GM23338 (cell line): ENCODE results near the gene STAT6. TPM values are rescaled to one million over a fixed set of nuclear protein-coding genes. Genes with fewer than 3 reads are reported as not detected.

Experiments used
- ATAC-seq: fragments of 200-7000 bp; cut with Tn5 transposase; 3 replicates; pipeline ENCODE4 v1.9.1; 2020
- DNase-seq: peaks from one replicate; pipeline ENCODE4 v3.0.0-alpha.2; 2015; ENCODE audit warnings: low spot score
- H2AFZ ChIP-seq: fragments of 200-600 bp; sonication (generic); 2 replicates; pipeline ENCODE4 v1.8.0; 2016; ENCODE audit warnings: antibody characterized with exemption, mild to moderate bottlenecking, moderate library complexity
- H3F3A ChIP-seq: fragments of 200-600 bp; sonication (generic); replicated peaks from 2 replicates; pipeline ENCODE4 v1.8.0; 2017; ENCODE audit warnings: antibody characterized with exemption, mixed run types, low read depth
- H3K27ac ChIP-seq: fragments of 200-600 bp; sonication (generic); 2 replicates; pipeline ENCODE4 v1.6.1; 2016; ENCODE audit warnings: low read depth
- H3K27me3 ChIP-seq: fragments of 200-600 bp; sonication (generic); 2 replicates; pipeline ENCODE4 v1.8.0; 2016; ENCODE audit warnings: mild to moderate bottlenecking, mixed run types, moderate library complexity; ENCODE audit not compliant: insufficient read depth
- H3K36me3 ChIP-seq: fragments of 200-600 bp; sonication (generic); 2 replicates; pipeline ENCODE4 v1.8.0; 2016; ENCODE audit warnings: mild to moderate bottlenecking; ENCODE audit not compliant: insufficient read depth
- H3K4me1 ChIP-seq: fragments of 200-600 bp; sonication (generic); 2 replicates; pipeline ENCODE4 v1.8.0; 2016; ENCODE audit warnings: mild to moderate bottlenecking, moderate library complexity; ENCODE audit not compliant: insufficient read depth
- H3K4me2 ChIP-seq: fragments of 200-600 bp; sonication (generic); 2 replicates; pipeline ENCODE4 v1.7.1; 2017; ENCODE audit warnings: mixed run types
- H3K4me3 ChIP-seq: fragments of 200-600 bp; sonication (generic); 2 replicates; pipeline ENCODE4 v1.6.1; 2016; ENCODE audit warnings: mixed run types
- H3K79me2 ChIP-seq: fragments of 200-600 bp; sonication (generic); replicated peaks from 2 replicates; pipeline ENCODE4 v1.8.0; 2017; ENCODE audit warnings: mild to moderate bottlenecking; ENCODE audit not compliant: insufficient read depth
- H3K9me2 ChIP-seq: fragments of 200-600 bp; sonication (generic); 2 replicates; pipeline ENCODE4 v1.8.0; 2017; ENCODE audit not compliant: insufficient read depth
- H4K20me1 ChIP-seq: fragments of 200-600 bp; sonication (generic); replicated peaks from 2 replicates; pipeline ENCODE4 v1.8.0; 2017; ENCODE audit warnings: mild to moderate bottlenecking; ENCODE audit not compliant: insufficient read depth
- H3K27ac Mint-ChIP-seq: 2 replicates; pipeline ENCODE4 v1.8.0; 2020; ENCODE audit warnings: inconsistent platforms, mild to moderate bottlenecking, moderate library complexity, mixed read lengths
- H3K27me3 Mint-ChIP-seq: 3 replicates; pipeline ENCODE4 v1.8.0; 2022; ENCODE audit warnings: low read depth, mild to moderate bottlenecking, moderate library complexity, mixed read lengths, inconsistent platforms; ENCODE audit not compliant: insufficient read depth, poor library complexity
- H3K36me3 Mint-ChIP-seq: 3 replicates; pipeline ENCODE4 v1.8.0; 2021; ENCODE audit warnings: low read depth, mild to moderate bottlenecking, inconsistent platforms, moderate library complexity, mixed read lengths
- H3K4me1 Mint-ChIP-seq: 3 replicates; pipeline ENCODE4 v1.8.0; 2020; ENCODE audit warnings: mild to moderate bottlenecking, inconsistent platforms, mixed read lengths
- H3K4me3 Mint-ChIP-seq: 3 replicates; pipeline ENCODE4 v1.8.0; 2021; ENCODE audit warnings: moderate library complexity, mild to moderate bottlenecking, inconsistent platforms, mixed read lengths
- H3K9me3 Mint-ChIP-seq: 3 replicates; pipeline ENCODE4 v1.8.0; 2020; ENCODE audit warnings: moderate library complexity, mild to moderate bottlenecking, inconsistent platforms, mixed read lengths
- CREB1 ChIP-seq: fragments of 250-450 bp; sonication (Bioruptor Pico); IDR thresholded peaks from 2 replicates; pipeline ENCODE4 v1.5.0; 2020; ENCODE audit warnings: low read depth, mild to moderate bottlenecking, moderate library complexity
- EZH2 ChIP-seq: fragments of 200-600 bp; sonication (generic); IDR thresholded peaks from one replicate; pipeline ENCODE4 v1.8.0; 2017; ENCODE audit warnings: antibody characterized with exemption, mild to moderate bottlenecking, low read depth; ENCODE audit not compliant: unreplicated experiment
- EZH2phosphoT487 ChIP-seq: fragments of 200-600 bp; sonication (generic); IDR thresholded peaks from one replicate; pipeline ENCODE4 v1.8.1; 2018; ENCODE audit warnings: antibody characterized with exemption; ENCODE audit not compliant: unreplicated experiment
- POLR2AphosphoS5 ChIP-seq: IDR thresholded peaks from 2 replicates; pipeline ENCODE4 v1.6.1; 2016; ENCODE audit warnings: antibody characterized with exemption, low read depth
- ZNF114 ChIP-seq: fragments of 250-450 bp; sonication (Bioruptor Pico); IDR thresholded peaks from 2 replicates; pipeline ENCODE4 v1.5.0; 2020; ENCODE audit warnings: mild to moderate bottlenecking, moderate library complexity
- polyA plus RNA-seq: library from polyadenylated mRNA; unstranded; fragments of >200 nt; fragmentation: Nextera tagmentation; extraction: Ambion mirVana; gene quantifications from 2 replicates; pipeline ENCODE4 v1.2.1, GENCODE V29; 2016
- total RNA-seq: library from RNA; depleted of rRNA; stranded (reverse); fragments of >200 nt; shearing (Covaris generic); gene quantifications from 2 replicates; pipeline ENCODE4 v1.2.3, GENCODE V29; 2014
- TF ChIP-seq, protein P1 (sequence below): IDR thresholded peaks from one replicate; pipeline ENCODE4 v1.6.1; 2018; ENCODE audit warnings: antibody characterized with exemption; ENCODE audit not compliant: unreplicated experiment
- TF ChIP-seq, protein P2 (sequence below): fragments of 250-450 bp; sonication (Bioruptor Pico); IDR thresholded peaks from 2 replicates; pipeline ENCODE4 v1.5.0; 2020; ENCODE audit warnings: mild to moderate bottlenecking, moderate library complexity

The STAT6 gene
- total and polyA plus RNA-seq, 2 experiments from 2014 or later = 14.3 to 28.1 TPM

DNA sequence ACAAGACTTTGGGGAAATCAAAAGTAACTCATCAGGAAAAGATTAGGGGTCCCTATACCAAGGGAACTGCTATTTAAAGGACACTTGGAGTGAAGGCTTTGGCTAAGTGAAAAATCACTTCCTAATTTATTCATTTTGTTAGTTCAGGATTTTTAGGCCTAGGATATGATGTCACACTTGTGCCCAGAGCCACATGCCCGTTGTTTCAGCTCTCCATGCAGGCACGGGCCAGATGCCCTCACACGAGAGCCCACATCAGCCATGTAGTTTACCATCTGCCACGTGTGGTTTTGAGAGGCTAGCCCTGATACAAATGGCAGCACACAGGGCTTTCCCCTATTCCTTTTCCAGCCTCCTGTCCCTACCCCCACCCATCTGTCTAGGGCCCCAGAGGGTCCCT lies 48.1 kb upstream of the STAT6 start:
- H3K4me2 ChIP-seq = no peak overlapping the region
- peaks cover 22% of the 10 kb centered on the region; the same call in 1 of the 2 replicates for H4K20me1 ChIP-seq
- H2AFZ ChIP-seq = no peak overlapping the region
- peaks cover 33% of the 10 kb centered on the region for H3K36me3 ChIP-seq
- no peaks in the 10 kb centered on the region for H3K79me2 ChIP-seq
- H3K36me3 Mint-ChIP-seq = peaks cover 94% of the 10 kb centered on the region
- H3K4me3 Mint-ChIP-seq = no peak overlapping the region
- no peaks in the 10 kb centered on the region for H3K4me1 Mint-ChIP-seq
- H3K9me2 ChIP-seq = no peaks in the 10 kb centered on the region
- no peak overlapping the region for H3K4me3 ChIP-seq
- no peak overlapping the region for H3K27ac Mint-ChIP-seq
- H3F3A ChIP-seq = 0 out of 2 replicates have a peak, but pooled peaks cover 8% of the 10 kb centered on the region
- H3K9me3 Mint-ChIP-seq = no peaks in the 10 kb centered on the region; the same call in 2 of the 3 replicates
- DNase-seq (no peak), ATAC-seq (no peak)
- no peak overlapping the region for H3K27ac ChIP-seq
- TF ChIP-seq CREB1 (CRISPR knock-in tag) = no peak
- peaks cover 17% of the 10 kb centered on the region for H3K27me3 Mint-ChIP-seq
- no peaks in the 10 kb centered on the region for H3K27me3 ChIP-seq
- H3K4me1 ChIP-seq = no peaks in the 10 kb centered on the region

DNA sequence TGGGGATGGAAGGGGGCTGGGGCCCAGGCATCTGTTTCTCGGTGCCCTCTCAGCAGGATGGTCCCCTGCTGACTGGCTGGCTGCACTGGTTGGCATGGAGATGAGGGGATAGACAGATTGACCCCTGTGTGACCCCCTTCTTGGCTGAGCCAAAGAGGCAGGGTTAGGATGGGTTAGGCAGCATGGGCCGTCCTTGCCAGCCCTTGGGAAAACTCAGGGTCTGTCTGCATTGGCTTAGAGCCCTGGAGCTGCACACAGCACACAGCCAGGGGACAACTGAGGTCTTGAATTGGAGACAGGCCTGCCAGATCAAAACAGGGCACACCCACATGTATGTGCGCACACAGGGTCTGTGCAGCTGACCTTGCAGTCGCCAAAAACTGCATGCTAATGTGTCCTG lies 47.5 kb upstream of the STAT6 start:
- no peaks in the 10 kb centered on the region for H3K4me1 Mint-ChIP-seq
- Histone ChIP-seq H3K27me3 (no peaks in the 10 kb centered on the region), H3F3A (0 out of 2 replicates have a peak, but pooled peaks cover 8% of the 10 kb centered on the region), H3K36me3 (peaks cover 28% of the 10 kb centered on the region), H3K79me2 (no peaks in the 10 kb centered on the region), H3K9me2 (no peaks in the 10 kb centered on the region), H4K20me1 (peaks cover 22% of the 10 kb centered on the region; the same call in 1 of the 2 replicates), H2AFZ (no peak overlapping the region), H3K4me1 (no peaks in the 10 kb centered on the region), H3K27ac (no peak overlapping the region), H3K4me2 (no peak overlapping the region), H3K4me3 (no peak overlapping the region)
- no peak; the same call in 2 of the 3 replicates for ATAC-seq
- no peak for TF ChIP-seq ZNF114 (CRISPR knock-in tag)
- H3K4me3 Mint-ChIP-seq = no peak overlapping the region
- no peak for DNase-seq
- no peak overlapping the region for H3K27ac Mint-ChIP-seq
- no peaks in the 10 kb centered on the region; the same call in 2 of the 3 replicates for H3K9me3 Mint-ChIP-seq
- H3K27me3 Mint-ChIP-seq = peaks cover 17% of the 10 kb centered on the region
- peaks cover 93% of the 10 kb centered on the region for H3K36me3 Mint-ChIP-seq

DNA sequence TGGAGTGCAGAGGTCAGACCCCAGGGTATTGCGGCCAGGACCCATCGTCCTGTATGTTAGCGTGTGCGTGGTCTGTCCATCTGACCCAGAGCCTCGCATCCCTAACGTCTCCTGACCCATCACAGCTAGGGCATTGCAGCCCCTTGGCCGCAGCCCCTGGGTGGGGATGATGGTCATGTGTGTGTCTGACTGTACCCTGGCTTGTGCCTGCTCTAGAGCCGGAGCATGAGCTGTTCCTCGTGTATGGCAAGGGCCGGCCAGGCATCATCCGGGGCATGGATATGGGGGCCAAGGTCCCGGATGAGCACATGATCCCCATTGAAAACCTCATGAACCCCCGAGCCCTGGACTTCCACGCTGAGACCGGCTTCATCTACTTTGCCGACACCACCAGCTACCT lies 47.0 kb upstream of the STAT6 start:
- peaks cover 18% of the 10 kb centered on the region for H3K27me3 Mint-ChIP-seq
- H3K36me3 Mint-ChIP-seq = peaks cover 96% of the 10 kb centered on the region
- peaks cover 28% of the 10 kb centered on the region for H3K36me3 ChIP-seq
- no peak for TF ChIP-seq POLR2AphosphoS5
- TF ChIP-seq, protein P1, sequence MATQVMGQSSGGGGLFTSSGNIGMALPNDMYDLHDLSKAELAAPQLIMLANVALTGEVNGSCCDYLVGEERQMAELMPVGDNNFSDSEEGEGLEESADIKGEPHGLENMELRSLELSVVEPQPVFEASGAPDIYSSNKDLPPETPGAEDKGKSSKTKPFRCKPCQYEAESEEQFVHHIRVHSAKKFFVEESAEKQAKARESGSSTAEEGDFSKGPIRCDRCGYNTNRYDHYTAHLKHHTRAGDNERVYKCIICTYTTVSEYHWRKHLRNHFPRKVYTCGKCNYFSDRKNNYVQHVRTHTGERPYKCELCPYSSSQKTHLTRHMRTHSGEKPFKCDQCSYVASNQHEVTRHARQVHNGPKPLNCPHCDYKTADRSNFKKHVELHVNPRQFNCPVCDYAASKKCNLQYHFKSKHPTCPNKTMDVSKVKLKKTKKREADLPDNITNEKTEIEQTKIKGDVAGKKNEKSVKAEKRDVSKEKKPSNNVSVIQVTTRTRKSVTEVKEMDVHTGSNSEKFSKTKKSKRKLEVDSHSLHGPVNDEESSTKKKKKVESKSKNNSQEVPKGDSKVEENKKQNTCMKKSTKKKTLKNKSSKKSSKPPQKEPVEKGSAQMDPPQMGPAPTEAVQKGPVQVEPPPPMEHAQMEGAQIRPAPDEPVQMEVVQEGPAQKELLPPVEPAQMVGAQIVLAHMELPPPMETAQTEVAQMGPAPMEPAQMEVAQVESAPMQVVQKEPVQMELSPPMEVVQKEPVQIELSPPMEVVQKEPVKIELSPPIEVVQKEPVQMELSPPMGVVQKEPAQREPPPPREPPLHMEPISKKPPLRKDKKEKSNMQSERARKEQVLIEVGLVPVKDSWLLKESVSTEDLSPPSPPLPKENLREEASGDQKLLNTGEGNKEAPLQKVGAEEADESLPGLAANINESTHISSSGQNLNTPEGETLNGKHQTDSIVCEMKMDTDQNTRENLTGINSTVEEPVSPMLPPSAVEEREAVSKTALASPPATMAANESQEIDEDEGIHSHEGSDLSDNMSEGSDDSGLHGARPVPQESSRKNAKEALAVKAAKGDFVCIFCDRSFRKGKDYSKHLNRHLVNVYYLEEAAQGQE = no peak
- no peak for TF ChIP-seq EZH2
- TF ChIP-seq EZH2phosphoT487 = no peak
- TF ChIP-seq CREB1 (CRISPR knock-in tag) = no peak
- TF ChIP-seq ZNF114 (CRISPR knock-in tag) = no peak
- TF ChIP-seq, protein P2, sequence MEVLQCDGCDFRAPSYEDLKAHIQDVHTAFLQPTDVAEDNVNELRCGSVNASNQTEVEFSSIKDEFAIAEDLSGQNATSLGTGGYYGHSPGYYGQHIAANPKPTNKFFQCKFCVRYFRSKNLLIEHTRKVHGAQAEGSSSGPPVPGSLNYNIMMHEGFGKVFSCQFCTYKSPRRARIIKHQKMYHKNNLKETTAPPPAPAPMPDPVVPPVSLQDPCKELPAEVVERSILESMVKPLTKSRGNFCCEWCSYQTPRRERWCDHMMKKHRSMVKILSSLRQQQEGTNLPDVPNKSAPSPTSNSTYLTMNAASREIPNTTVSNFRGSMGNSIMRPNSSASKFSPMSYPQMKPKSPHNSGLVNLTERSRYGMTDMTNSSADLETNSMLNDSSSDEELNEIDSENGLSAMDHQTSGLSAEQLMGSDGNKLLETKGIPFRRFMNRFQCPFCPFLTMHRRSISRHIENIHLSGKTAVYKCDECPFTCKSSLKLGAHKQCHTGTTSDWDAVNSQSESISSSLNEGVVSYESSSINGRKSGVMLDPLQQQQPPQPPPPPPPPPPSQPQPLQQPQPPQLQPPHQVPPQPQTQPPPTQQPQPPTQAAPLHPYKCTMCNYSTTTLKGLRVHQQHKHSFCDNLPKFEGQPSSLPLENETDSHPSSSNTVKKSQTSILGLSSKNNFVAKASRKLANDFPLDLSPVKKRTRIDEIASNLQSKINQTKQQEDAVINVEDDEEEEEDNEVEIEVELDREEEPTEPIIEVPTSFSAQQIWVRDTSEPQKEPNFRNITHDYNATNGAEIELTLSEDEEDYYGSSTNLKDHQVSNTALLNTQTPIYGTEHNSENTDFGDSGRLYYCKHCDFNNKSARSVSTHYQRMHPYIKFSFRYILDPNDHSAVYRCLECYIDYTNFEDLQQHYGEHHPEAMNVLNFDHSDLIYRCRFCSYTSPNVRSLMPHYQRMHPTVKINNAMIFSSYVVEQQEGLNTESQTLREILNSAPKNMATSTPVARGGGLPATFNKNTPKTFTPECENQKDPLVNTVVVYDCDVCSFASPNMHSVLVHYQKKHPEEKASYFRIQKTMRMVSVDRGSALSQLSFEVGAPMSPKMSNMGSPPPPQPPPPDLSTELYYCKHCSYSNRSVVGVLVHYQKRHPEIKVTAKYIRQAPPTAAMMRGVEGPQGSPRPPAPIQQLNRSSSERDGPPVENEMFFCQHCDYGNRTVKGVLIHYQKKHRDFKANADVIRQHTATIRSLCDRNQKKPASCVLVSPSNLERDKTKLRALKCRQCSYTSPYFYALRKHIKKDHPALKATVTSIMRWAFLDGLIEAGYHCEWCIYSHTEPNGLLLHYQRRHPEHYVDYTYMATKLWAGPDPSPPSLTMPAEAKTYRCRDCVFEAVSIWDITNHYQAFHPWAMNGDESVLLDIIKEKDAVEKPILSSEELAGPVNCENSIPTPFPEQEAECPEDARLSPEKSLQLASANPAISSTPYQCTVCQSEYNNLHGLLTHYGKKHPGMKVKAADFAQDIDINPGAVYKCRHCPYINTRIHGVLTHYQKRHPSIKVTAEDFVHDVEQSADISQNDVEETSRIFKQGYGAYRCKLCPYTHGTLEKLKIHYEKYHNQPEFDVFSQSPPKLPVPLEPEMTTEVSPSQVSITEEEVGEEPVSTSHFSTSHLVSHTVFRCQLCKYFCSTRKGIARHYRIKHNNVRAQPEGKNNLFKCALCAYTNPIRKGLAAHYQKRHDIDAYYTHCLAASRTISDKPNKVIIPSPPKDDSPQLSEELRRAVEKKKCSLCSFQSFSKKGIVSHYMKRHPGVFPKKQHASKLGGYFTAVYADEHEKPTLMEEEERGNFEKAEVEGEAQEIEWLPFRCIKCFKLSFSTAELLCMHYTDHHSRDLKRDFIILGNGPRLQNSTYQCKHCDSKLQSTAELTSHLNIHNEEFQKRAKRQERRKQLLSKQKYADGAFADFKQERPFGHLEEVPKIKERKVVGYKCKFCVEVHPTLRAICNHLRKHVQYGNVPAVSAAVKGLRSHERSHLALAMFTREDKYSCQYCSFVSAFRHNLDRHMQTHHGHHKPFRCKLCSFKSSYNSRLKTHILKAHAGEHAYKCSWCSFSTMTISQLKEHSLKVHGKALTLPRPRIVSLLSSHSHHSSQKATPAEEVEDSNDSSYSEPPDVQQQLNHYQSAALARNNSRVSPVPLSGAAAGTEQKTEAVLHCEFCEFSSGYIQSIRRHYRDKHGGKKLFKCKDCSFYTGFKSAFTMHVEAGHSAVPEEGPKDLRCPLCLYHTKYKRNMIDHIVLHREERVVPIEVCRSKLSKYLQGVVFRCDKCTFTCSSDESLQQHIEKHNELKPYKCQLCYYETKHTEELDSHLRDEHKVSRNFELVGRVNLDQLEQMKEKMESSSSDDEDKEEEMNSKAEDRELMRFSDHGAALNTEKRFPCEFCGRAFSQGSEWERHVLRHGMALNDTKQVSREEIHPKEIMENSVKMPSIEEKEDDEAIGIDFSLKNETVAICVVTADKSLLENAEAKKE (CRISPR knock-in tag) = no peak

More for the DNA sequence above, 47.0 kb upstream of the STAT6 start:
- Mint-ChIP-seq H3K4me1 (no peaks in the 10 kb centered on the region), H3K27ac (no peak overlapping the region), H3K4me3 (no peak overlapping the region), H3K9me3 (no peaks in the 10 kb centered on the region; the same call in 2 of the 3 replicates)
- DNase-seq (no peak), ATAC-seq (no peak)
- Histone ChIP-seq H3K27me3 (no peaks in the 10 kb centered on the region), H3K79me2 (no peaks in the 10 kb centered on the region), H3K27ac (no peak overlapping the region), H3K4me3 (no peak overlapping the region), H3F3A (0 out of 2 replicates have a peak, but pooled peaks cover 8% of the 10 kb centered on the region), H3K4me1 (no peaks in the 10 kb centered on the region), H2AFZ (no peak overlapping the region), H3K9me2 (no peaks in the 10 kb centered on the region), H4K20me1 (peaks cover 22% of the 10 kb centered on the region; the same call in 1 of the 2 replicates), H3K4me2 (no peak overlapping the region)
